HCT116 (cell line): ENCODE results near the gene NAPA. TPM values are rescaled to one million over a fixed set of nuclear protein-coding genes. Genes with fewer than 3 reads are reported as not detected.
A peak's percentile ranks its signal among the peaks of the same experiment; 100 is the strongest.

Source experiments
- ATAC-seq: fragments of 200-7000 bp; cut with Tn5 transposase; 2 replicates; pipeline ENCODE4 v1.9.1; 2020; ENCODE audit warnings: mild to moderate bottlenecking, moderate library complexity
- BruUV-seq: library from RNA; stranded (reverse); fragments of 400-500 nt; replicated peaks from 2 replicates; lab custom pipeline; 2021; lab: Mats Ljungman, UMichigan
- CTCF ChIA-PET: fragments of 300-600 bp; sonication (Branson Sonifier 250); formaldehyde crosslinking; loops from one replicate; lab custom pipeline; 2021; ENCODE audit warnings: antibody characterized with exemption; lab: Charles Lee
- POLR2A ChIA-PET: fragments of 300-600, 350-600 bp; sonication (Branson Sonifier 250); formaldehyde crosslinking; loops from one replicate; lab custom pipeline; 2021; ENCODE audit warnings: antibody characterized with exemption; lab: Charles Lee
- RAD21 ChIA-PET, 2 experiments: fragments of 300-600 bp; sonication (Branson Sonifier 250); formaldehyde crosslinking; loops; one replicate each; lab custom pipeline; 2023; ENCODE audit warnings: low total read pairs in 2 of 2; ENCODE audit not compliant: uncharacterized antibody in 2 of 2, unreplicated experiment in 2 of 2, low non-redundant PET in 1 of 2; lab: Charles Lee
- DNase-seq: peaks from one replicate; pipeline ENCODE4 v3.0.0-alpha.2; 2010; ENCODE audit warnings: low read depth, low spot score
- H2AFZ ChIP-seq: fragments of 200-600 bp; shearing (Covaris generic), sonication (generic); 2 replicates; pipeline ENCODE4 v1.6.1; 2017; ENCODE audit warnings: low read depth, mixed run types, mixed read lengths, antibody characterized with exemption, low read length; ENCODE audit not compliant: poor library complexity, severe bottlenecking
- H3K27ac ChIP-seq: 2 replicates; pipeline ENCODE4 v1.5.1; 2012; ENCODE audit warnings: low read depth, low read length
- H3K27me3 ChIP-seq: fragments of 200-600 bp; sonication (generic); 2 replicates; pipeline ENCODE4 v1.6.1; 2016; ENCODE audit warnings: mixed run types, low read length, mixed read lengths; ENCODE audit not compliant: insufficient read depth
- H3K36me3 ChIP-seq, 2 experiments: fragments of 200-500 bp in 1 of 2; fragments of 200-600 bp in 1 of 2; sonication (Bioruptor generic) in 1 of 2; sonication (generic) in 1 of 2; 2 replicates each; pipeline versions ENCODE4 v1.5.1 to v1.6.1; 2014 to 2016; ENCODE audit warnings: low read length in 2 of 2, inconsistent platforms in 1 of 2, mixed read lengths in 1 of 2, mixed run types in 1 of 2; ENCODE audit not compliant: insufficient read depth in 2 of 2, control insufficient read depth in 1 of 2
- H3K4me1 ChIP-seq, 2 experiments: fragments of 200-600 bp in 1 of 2; sonication (generic) in 1 of 2; 2 replicates each; pipeline versions ENCODE4 v1.5.1 to v1.6.1; 2012 to 2017; ENCODE audit warnings: low read length in 2 of 2, inconsistent platforms in 1 of 2, mild to moderate bottlenecking in 1 of 2, mixed read lengths in 1 of 2, mixed run types in 1 of 2, moderate library complexity in 1 of 2; ENCODE audit not compliant: insufficient read depth in 2 of 2, control insufficient read depth in 1 of 2
- H3K4me2 ChIP-seq: fragments of 200-600 bp; sonication (generic); 2 replicates; pipeline ENCODE4 v1.6.1; 2017; ENCODE audit warnings: mixed run types, low read length, mixed read lengths
- H3K4me3 ChIP-seq, 2 experiments: fragments of 200-600 bp in 1 of 2; sonication (generic) in 1 of 2; replicated peaks in 1 of 2; 2 replicates each; pipeline ENCODE4 v1.5.1; 2011 to 2016; ENCODE audit warnings: low read length in 2 of 2, control low read depth in 1 of 2, low read depth in 1 of 2, mild to moderate bottlenecking in 1 of 2, mixed read lengths in 1 of 2, mixed run types in 1 of 2
- H3K79me2 ChIP-seq: fragments of 200-600 bp; sonication (generic); 2 replicates; pipeline ENCODE4 v1.6.1; 2017; ENCODE audit warnings: mild to moderate bottlenecking, mixed run types, low read length, moderate library complexity, mixed read lengths; ENCODE audit not compliant: insufficient read depth
- H3K9ac ChIP-seq: fragments of 200-600 bp; sonication (generic); 2 replicates; pipeline ENCODE4 v1.6.1; 2016; ENCODE audit warnings: low read length, mixed read lengths
- H3K9me2 ChIP-seq: fragments of 200-600 bp; sonication (generic), shearing (Covaris generic); 2 replicates; pipeline ENCODE4 v1.6.1; 2017; ENCODE audit warnings: mixed run types, mild to moderate bottlenecking, moderate library complexity; ENCODE audit not compliant: insufficient read depth
- H3K9me3 ChIP-seq, 2 experiments: fragments of 200-500 bp in 1 of 2; fragments of 200-600 bp in 1 of 2; sonication (Bioruptor generic) in 1 of 2; sonication (generic) in 1 of 2; 2 replicates each; pipeline ENCODE4 v1.6.1; 2014 to 2017; ENCODE audit warnings: low read length in 2 of 2, mixed read lengths in 2 of 2, inconsistent platforms in 1 of 2, low read depth in 1 of 2, mild to moderate bottlenecking in 1 of 2, mixed run types in 1 of 2, moderate library complexity in 1 of 2; ENCODE audit not compliant: control insufficient read depth in 1 of 2, insufficient read depth in 1 of 2
- H4K20me1 ChIP-seq: fragments of 200-600 bp; sonication (generic), shearing (Covaris generic); 2 replicates; pipeline ENCODE4 v1.6.1; 2017; ENCODE audit warnings: mixed run types, mild to moderate bottlenecking, moderate library complexity; ENCODE audit not compliant: insufficient read depth
- ELF1 ChIP-seq: IDR thresholded peaks from 2 replicates; pipeline ENCODE4 v1.6.1; 2012; ENCODE audit warnings: low read depth, borderline replicate concordance
- FOSL1 ChIP-seq: IDR thresholded peaks from 2 replicates; pipeline ENCODE4 v1.6.1; 2012; ENCODE audit warnings: low read depth
- POLR2AphosphoS5 ChIP-seq: IDR thresholded peaks from 2 replicates; pipeline ENCODE4 v1.6.1; 2011; ENCODE audit warnings: mild to moderate bottlenecking, low read depth, low read length, moderate library complexity
- RAD21 ChIP-seq: IDR thresholded peaks from 2 replicates; pipeline ENCODE4 v1.6.1; 2012; ENCODE audit warnings: low read depth, mild to moderate bottlenecking
- TCF7L2 ChIP-seq: IDR thresholded peaks from 2 replicates; pipeline ENCODE4 v1.7.0; 2011; ENCODE audit warnings: borderline replicate concordance, inconsistent platforms; ENCODE audit not compliant: insufficient read depth, insufficient read length; ENCODE audit errors: extremely low read depth
- YY1 ChIP-seq: IDR thresholded peaks from 2 replicates; pipeline ENCODE4 v1.6.1; 2011; ENCODE audit warnings: low read length, low read depth, moderate library complexity, mild to moderate bottlenecking; ENCODE audit not compliant: insufficient replicate concordance; ENCODE audit errors: extremely low read depth
- ZFX ChIP-seq: fragments of 450-650 bp; IDR thresholded peaks from 2 replicates; pipeline ENCODE4 v1.6.1; 2017
- intact Hi-C: fragments of 100-400 bp; cut with micrococcal nuclease; formaldehyde crosslinking; loops from 2 replicates; pipeline ENCODE4 v1.10.0; 2022
- total RNA-seq: library from RNA; stranded (reverse); gene quantifications from one replicate; pipeline ENCODE4 v1.2.1, GENCODE V29; 2021; ENCODE audit not compliant: unreplicated experiment
- TF ChIP-seq, protein P1 (sequence below): IDR thresholded peaks from 2 replicates; pipeline ENCODE4 v1.6.1; 2012
- TF ChIP-seq, protein P2 (sequence below), 3 experiments: fragments of 200-600 bp in 1 of 3; sonication (generic) in 1 of 3; IDR thresholded peaks in 2 of 3; conservative IDR thresholded peaks in 1 of 3; 2 replicates each; pipeline ENCODE4 v1.5.1; 2012 to 2017; ENCODE audit warnings: low read depth in 2 of 3, low read length in 2 of 3, antibody characterized with exemption in 1 of 3, borderline replicate concordance in 1 of 3, control low read depth in 1 of 3, mild to moderate bottlenecking in 1 of 3, mixed read lengths in 1 of 3, mixed run types in 1 of 3, moderate library complexity in 1 of 3; ENCODE audit not compliant: insufficient read depth in 1 of 3
- TF ChIP-seq, protein P3 (sequence below): IDR thresholded peaks from 2 replicates; pipeline ENCODE4 v1.6.1; 2012; ENCODE audit warnings: low read depth

Gene NAPA
- total RNA-seq, 1 experiment from 2014 or later: 58.8 TPM

DNA sequence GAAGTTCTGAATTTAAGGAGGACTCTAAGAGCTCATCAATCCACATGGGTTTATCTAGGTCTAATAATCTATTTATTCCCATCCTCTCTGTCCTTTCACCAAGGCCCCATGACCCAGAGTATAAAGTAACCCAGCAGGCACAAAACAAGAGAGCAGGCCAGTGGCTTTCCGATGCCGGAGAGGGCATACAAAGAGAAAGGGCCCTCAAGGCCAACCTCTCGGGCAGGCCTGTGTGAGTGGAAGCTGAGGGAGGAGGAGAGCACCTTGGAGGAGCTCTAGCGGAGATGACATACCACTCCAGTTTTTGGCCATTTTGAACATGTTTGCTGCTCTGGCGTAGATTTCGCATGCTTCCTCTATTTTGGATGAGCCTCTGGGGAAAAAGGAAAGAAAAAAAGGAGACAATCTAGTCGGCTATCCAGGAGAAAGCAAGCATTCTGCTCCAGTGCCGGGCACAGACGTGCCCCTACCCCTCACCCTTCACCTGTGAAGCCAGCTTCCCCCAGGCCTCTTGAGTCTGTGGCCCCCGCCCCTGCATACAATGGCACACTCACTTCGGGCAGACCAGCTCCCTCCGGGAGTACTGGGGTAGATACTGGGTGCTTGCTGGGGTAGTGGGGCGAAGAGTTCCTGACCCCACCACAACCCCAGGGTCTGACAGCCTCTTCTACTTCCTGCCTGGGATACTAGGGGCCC, 11.6 kb downstream of the NAPA start:
- Histone ChIP-seq H3K27ac (no peak overlapping the region), H3K9me3 (no peaks in the 10 kb centered on the region), H3K9ac (no peak overlapping the region), H3K4me2 (no peak overlapping the region), H3K4me1 (no peaks in the 10 kb centered on the region), H3K9me2 (no peaks in the 10 kb centered on the region), H2AFZ (no peak overlapping the region), H3K4me3 (no peak overlapping the region), H3K27me3 (no peaks in the 10 kb centered on the region), H3K36me3 (no peaks in the 10 kb centered on the region), H3K79me2 (peaks cover 14% of the 10 kb centered on the region; the same call in 1 of the 2 replicates), H4K20me1 (no peaks in the 10 kb centered on the region)
- no peak for DNase-seq
- no peak for ATAC-seq
- RAD21 ChIA-PET: no interaction called here
- no peak for TF ChIP-seq YY1
- TF ChIP-seq, protein P1, sequence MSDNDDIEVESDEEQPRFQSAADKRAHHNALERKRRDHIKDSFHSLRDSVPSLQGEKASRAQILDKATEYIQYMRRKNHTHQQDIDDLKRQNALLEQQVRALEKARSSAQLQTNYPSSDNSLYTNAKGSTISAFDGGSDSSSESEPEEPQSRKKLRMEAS: no peak
- POLR2A ChIA-PET: interaction anchor here (0.6 kb wide), 1 partner anchor 12 kb away, joined by 3 read pairs; the partner anchor contains the start of gene NAPA
- no TSS peak for BruUV-seq
- intact Hi-C loops: no loop called here
- CTCF ChIA-PET: interaction anchor here (0.7 kb wide), 1 partner anchor 67 kb away, joined by 3 read pairs; no protein-coding TSS in a partner anchor

DNA sequence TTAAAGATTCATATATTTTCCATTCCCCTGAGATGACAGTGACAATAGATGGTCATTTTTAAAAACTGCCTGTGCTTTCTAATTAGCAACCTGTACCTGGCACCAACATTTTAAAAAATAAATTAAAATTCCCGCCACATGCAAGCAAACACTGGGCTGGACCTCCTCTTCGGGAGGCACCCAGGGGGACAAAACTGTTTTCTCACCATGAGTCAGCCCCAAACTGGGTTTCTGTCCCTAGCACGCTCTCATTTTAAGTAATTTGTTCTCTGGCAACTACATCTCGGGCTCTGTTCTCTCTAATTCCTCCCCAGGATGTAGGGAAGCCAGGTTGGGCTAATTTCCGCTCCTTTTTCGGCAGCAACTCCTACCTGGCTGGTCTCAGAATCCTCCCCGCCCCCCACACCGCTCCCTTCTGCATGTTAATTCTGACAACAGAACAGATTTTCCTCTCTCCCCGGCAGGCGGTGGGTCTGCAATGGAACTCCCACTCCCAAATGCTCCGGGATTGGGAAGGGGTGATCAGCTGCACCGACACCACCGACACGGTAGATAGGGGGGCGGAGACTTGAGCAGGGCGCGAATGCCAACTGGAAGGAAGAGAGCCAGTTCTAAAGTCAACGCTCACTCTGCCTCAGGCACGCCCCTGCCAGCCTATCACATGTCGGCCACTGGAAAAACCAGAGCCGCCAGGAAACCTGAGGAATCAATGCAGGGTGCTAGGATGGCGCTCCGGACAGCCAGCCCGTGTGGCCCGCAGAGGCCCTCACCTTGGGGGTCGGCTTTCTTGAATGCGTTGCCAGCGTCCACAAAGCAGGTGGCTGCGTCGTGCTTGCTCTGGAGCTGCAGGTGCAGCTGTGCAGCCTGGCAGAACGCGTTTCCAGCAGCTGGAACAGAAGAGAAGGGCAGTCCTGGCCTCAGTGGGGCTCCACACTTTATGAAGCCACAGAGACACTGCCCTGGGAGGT, 14.7 kb downstream of the NAPA start:
- no peak overlapping the region for H3K27ac ChIP-seq
- H3K79me2 ChIP-seq: no peaks in the 10 kb centered on the region
- H3K27me3 ChIP-seq: no peaks in the 10 kb centered on the region
- no peak overlapping the region for H3K4me2 ChIP-seq
- TSS peak; percentile 26 for BruUV-seq
- DNase-seq (no peak), ATAC-seq (no peak)
- H2AFZ ChIP-seq: no peak overlapping the region
- intact Hi-C loops: no loop called here
- H3K9me3 ChIP-seq: no peaks in the 10 kb centered on the region
- no peaks in the 10 kb centered on the region for H3K4me1 ChIP-seq
- no peak overlapping the region for H3K9ac ChIP-seq
- ChIA-PET POLR2A (interaction anchor here (1.3 to 1.6 kb wide), 2 partner anchors 15 to 16 kb away, joined by 3 to 4 read pairs; partner anchors contain the start of genes KPTN and NAPA), RAD21 (no interaction called here), CTCF (interaction anchor here (1.1 to 1.2 kb wide), 2 partner anchors 16 to 61 kb away, joined by 3 to 4 read pairs; partner anchors contain the start of gene KPTN)
- H4K20me1 ChIP-seq: no peaks in the 10 kb centered on the region
- no peaks in the 10 kb centered on the region; a peak in 1 of 4 replicates for H3K36me3 ChIP-seq
- H3K9me2 ChIP-seq: no peaks in the 10 kb centered on the region
- H3K4me3 ChIP-seq: no peak overlapping the region
- TF ChIP-seq ELF1: no peak
- TF ChIP-seq POLR2AphosphoS5: no peak
- TF ChIP-seq ZFX: no peak
- TF ChIP-seq FOSL1: no peak
- no peak for TF ChIP-seq RAD21
- TF ChIP-seq, protein P2, sequence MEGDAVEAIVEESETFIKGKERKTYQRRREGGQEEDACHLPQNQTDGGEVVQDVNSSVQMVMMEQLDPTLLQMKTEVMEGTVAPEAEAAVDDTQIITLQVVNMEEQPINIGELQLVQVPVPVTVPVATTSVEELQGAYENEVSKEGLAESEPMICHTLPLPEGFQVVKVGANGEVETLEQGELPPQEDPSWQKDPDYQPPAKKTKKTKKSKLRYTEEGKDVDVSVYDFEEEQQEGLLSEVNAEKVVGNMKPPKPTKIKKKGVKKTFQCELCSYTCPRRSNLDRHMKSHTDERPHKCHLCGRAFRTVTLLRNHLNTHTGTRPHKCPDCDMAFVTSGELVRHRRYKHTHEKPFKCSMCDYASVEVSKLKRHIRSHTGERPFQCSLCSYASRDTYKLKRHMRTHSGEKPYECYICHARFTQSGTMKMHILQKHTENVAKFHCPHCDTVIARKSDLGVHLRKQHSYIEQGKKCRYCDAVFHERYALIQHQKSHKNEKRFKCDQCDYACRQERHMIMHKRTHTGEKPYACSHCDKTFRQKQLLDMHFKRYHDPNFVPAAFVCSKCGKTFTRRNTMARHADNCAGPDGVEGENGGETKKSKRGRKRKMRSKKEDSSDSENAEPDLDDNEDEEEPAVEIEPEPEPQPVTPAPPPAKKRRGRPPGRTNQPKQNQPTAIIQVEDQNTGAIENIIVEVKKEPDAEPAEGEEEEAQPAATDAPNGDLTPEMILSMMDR (IDR thresholded peaks at IDR 0.05 in 2 of 3, conservative IDR thresholded peaks at IDR 0.05 in 1 of 3; ENCODE audit: borderline replicate concordance in 1 of 3, insufficient read depth in 1 of 3, low read depth in 2 of 3, low read length in 2 of 3): no peak
- TF ChIP-seq, protein P3, sequence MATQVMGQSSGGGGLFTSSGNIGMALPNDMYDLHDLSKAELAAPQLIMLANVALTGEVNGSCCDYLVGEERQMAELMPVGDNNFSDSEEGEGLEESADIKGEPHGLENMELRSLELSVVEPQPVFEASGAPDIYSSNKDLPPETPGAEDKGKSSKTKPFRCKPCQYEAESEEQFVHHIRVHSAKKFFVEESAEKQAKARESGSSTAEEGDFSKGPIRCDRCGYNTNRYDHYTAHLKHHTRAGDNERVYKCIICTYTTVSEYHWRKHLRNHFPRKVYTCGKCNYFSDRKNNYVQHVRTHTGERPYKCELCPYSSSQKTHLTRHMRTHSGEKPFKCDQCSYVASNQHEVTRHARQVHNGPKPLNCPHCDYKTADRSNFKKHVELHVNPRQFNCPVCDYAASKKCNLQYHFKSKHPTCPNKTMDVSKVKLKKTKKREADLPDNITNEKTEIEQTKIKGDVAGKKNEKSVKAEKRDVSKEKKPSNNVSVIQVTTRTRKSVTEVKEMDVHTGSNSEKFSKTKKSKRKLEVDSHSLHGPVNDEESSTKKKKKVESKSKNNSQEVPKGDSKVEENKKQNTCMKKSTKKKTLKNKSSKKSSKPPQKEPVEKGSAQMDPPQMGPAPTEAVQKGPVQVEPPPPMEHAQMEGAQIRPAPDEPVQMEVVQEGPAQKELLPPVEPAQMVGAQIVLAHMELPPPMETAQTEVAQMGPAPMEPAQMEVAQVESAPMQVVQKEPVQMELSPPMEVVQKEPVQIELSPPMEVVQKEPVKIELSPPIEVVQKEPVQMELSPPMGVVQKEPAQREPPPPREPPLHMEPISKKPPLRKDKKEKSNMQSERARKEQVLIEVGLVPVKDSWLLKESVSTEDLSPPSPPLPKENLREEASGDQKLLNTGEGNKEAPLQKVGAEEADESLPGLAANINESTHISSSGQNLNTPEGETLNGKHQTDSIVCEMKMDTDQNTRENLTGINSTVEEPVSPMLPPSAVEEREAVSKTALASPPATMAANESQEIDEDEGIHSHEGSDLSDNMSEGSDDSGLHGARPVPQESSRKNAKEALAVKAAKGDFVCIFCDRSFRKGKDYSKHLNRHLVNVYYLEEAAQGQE: no peak
- TF ChIP-seq TCF7L2: no peak
